GM12878 (cell line): ENCODE measurements around the gene TBX10.

ENCODE experiments used
- MYC ChIP-seq: IDR thresholded peaks from 2 replicates; pipeline ENCODE4 v1.6.1; 2011; ENCODE audit warnings: mild to moderate bottlenecking, low read length, moderate library complexity, inconsistent platforms; ENCODE audit not compliant: insufficient read depth, insufficient replicate concordance, insufficient read length, severe bottlenecking
- RAD21 ChIP-seq: IDR thresholded peaks from 2 replicates; pipeline ENCODE4 v1.6.1; 2011; ENCODE audit warnings: mild to moderate bottlenecking, low read depth, low read length, moderate library complexity; ENCODE audit not compliant: insufficient read depth
- SIX5 ChIP-seq: IDR thresholded peaks from 2 replicates; pipeline ENCODE4 v1.6.1; 2011; ENCODE audit warnings: mild to moderate bottlenecking, low read depth, low read length, moderate library complexity; ENCODE audit not compliant: severe bottlenecking
- ZNF384 ChIP-seq: IDR thresholded peaks from 2 replicates; pipeline ENCODE4 v1.6.1; 2012; ENCODE audit warnings: low read depth, mild to moderate bottlenecking, low read length, improper control_type of control experiment, borderline replicate concordance
- TF ChIP-seq, protein P1 (sequence below): IDR thresholded peaks from 2 replicates; pipeline ENCODE4 v1.6.1; 2011; ENCODE audit warnings: borderline replicate concordance, low read depth, mild to moderate bottlenecking, moderate library complexity, mixed read lengths, low read length; ENCODE audit not compliant: insufficient read depth; ENCODE audit errors: extremely low read length
- TF ChIP-seq, protein P2 (sequence below): IDR thresholded peaks from 2 replicates; pipeline ENCODE4 v1.6.1; 2011; ENCODE audit warnings: borderline replicate concordance, low read depth, mild to moderate bottlenecking, moderate library complexity, low read length; ENCODE audit not compliant: insufficient read depth, poor library complexity, severe bottlenecking

DNA sequence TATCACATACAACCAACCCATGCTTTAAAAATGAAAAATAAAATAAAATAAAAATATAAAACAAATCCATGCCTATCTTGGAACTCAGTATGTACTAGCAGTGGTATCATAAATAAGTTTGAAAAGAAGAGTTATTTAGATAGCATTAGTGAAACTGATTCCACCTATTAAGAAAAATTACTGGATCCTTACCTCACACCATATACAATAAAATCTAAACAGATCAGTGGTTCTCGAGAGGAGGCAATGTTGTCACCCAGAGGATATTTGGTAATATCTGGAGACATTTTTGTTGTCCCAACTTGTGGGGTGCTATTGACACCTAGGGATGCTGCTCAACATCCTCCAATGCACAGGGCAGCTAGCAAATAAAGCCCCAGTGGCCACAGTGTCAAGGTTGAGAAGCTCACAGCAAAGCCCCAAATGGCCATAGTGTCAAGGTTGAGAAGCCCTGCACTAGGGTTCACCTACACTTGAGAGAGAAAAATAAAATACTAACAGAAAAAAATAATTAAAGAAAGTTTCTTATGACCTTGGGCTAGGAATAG is 42.7 kb downstream of the TBX10 start:
- TF ChIP-seq, protein P1, sequence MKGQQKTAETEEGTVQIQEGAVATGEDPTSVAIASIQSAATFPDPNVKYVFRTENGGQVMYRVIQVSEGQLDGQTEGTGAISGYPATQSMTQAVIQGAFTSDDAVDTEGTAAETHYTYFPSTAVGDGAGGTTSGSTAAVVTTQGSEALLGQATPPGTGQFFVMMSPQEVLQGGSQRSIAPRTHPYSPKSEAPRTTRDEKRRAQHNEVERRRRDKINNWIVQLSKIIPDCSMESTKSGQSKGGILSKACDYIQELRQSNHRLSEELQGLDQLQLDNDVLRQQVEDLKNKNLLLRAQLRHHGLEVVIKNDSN = no peak
- TF ChIP-seq SIX5 = no peak
- TF ChIP-seq MYC = no peak
- TF ChIP-seq ZNF384 = no peak
- TF ChIP-seq, protein P2, sequence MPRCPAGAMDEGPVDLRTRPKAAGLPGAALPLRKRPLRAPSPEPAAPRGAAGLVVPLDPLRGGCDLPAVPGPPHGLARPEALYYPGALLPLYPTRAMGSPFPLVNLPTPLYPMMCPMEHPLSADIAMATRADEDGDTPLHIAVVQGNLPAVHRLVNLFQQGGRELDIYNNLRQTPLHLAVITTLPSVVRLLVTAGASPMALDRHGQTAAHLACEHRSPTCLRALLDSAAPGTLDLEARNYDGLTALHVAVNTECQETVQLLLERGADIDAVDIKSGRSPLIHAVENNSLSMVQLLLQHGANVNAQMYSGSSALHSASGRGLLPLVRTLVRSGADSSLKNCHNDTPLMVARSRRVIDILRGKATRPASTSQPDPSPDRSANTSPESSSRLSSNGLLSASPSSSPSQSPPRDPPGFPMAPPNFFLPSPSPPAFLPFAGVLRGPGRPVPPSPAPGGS = no peak
- TF ChIP-seq RAD21 = no peak
